ENCODE measurements around the gene S100A14. TPM values are rescaled to one million over a fixed set of nuclear protein-coding genes. Genes with fewer than 3 reads are reported as not detected.

The S100A14 gene
- total and polyA plus RNA-seq, 2 experiments from 2014 or later, result 0.31 to 2.1 TPM

- H3K79me2 ChIP-seq (ENCODE audit: insufficient read depth), result no peaks in the 10 kb centered on the region
- peak; percentile 80 for DNase-seq
- WGBS, 2 experiments (ENCODE audit: low coverage in 1 of 2, low lambda C conversion rate in 2 of 2, missing lambda C conversion rate in 2 of 2), result 64 to 67% methylated on average over 3 of the region's 3 CpGs
- peak overlapping the region; percentile 42 for H3K27ac ChIP-seq
- peak overlapping the region; percentile 63 for H2AFZ ChIP-seq
- H3K9me3 ChIP-seq (ENCODE audit: low read depth), result no peaks in the 10 kb centered on the region
- no peaks in the 10 kb centered on the region for H4K20me1 ChIP-seq (ENCODE audit: insufficient read depth)
- no peak for TF ChIP-seq EZH2 (IDR thresholded peaks at IDR 0.05; ENCODE audit: insufficient read depth, poor library complexity, severe bottlenecking)
- no peak for TF ChIP-seq EZH2phosphoT487 (IDR thresholded peaks at IDR 0.05; ENCODE audit: insufficient read depth, low read depth)
- H3F3A ChIP-seq (ENCODE audit: insufficient read depth), result peaks cover 14% of the 10 kb centered on the region
- H3K9ac ChIP-seq, result no peak overlapping the region
- H3K27me3 ChIP-seq (replicated peaks; ENCODE audit: insufficient read depth), result no peaks in the 10 kb centered on the region
- H3K36me3 ChIP-seq (ENCODE audit: low read depth), result no peaks in the 10 kb centered on the region
- in situ Hi-C loops (cut with MboI), result no loop called here
- peak overlapping the region; percentile 28 for H3K4me2 ChIP-seq (ENCODE audit: unreplicated experiment)
- no peaks in the 10 kb centered on the region for H3K9me2 ChIP-seq (ENCODE audit: insufficient read depth)
- peaks cover 11% of the 10 kb centered on the region for H3K4me1 ChIP-seq (ENCODE audit: insufficient read depth)
- H3K4me3 ChIP-seq, result no peak overlapping the region
These were observed 36.8 kb upstream of the S100A14 start for GRCh38 chr1:153652805-153653500.

DNA sequence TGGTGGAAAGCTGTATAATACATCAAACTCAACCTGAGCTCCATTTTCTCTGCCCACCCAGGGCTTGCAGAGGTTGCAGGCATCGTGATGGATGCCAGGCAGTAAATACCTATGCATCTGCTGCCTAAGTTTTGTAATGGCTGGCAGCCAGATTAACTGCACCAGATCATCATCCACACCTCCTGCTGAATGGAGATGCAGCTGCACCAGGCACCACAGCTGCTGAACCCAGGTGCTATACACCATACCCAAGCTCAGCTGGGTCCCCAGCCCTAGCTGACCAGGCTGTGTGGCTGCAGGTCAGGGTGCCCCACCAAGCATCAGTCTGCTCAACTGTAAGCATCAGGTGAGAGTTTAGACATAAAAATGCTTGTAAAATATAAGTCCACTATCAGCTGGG lies 35.6 kb upstream of the S100A14 start:
- H4K20me1 ChIP-seq (ENCODE audit: insufficient read depth), result no peaks in the 10 kb centered on the region
- H3K27me3 ChIP-seq (replicated peaks; ENCODE audit: insufficient read depth), result no peaks in the 10 kb centered on the region
- no peak overlapping the region for H3K4me2 ChIP-seq (ENCODE audit: unreplicated experiment)
- no peaks in the 10 kb centered on the region for H3K36me3 ChIP-seq (ENCODE audit: low read depth)
- 18 to 19% methylated on average over 1 of the region's 1 CpG for WGBS, 2 experiments (ENCODE audit: low coverage in 1 of 2, low lambda C conversion rate in 2 of 2, missing lambda C conversion rate in 2 of 2)
- no peaks in the 10 kb centered on the region for H3K9me3 ChIP-seq (ENCODE audit: low read depth)
- no peak overlapping the region for H2AFZ ChIP-seq
- H3K4me1 ChIP-seq (ENCODE audit: insufficient read depth), result peaks cover 11% of the 10 kb centered on the region
- no peaks in the 10 kb centered on the region for H3K79me2 ChIP-seq (ENCODE audit: insufficient read depth)
- H3K27ac ChIP-seq, result no peak overlapping the region
- no peak overlapping the region for H3K4me3 ChIP-seq
- no peak overlapping the region for H3K9ac ChIP-seq
- H3F3A ChIP-seq (ENCODE audit: insufficient read depth), result peaks cover 14% of the 10 kb centered on the region
- H3K9me2 ChIP-seq (ENCODE audit: insufficient read depth), result no peaks in the 10 kb centered on the region
- TF ChIP-seq EZH2 (IDR thresholded peaks at IDR 0.05; ENCODE audit: insufficient read depth, poor library complexity, severe bottlenecking) (no peak), EZH2phosphoT487 (IDR thresholded peaks at IDR 0.05; ENCODE audit: insufficient read depth, low read depth) (no peak)
- DNase-seq, result no peak
- in situ Hi-C loops (cut with MboI), result no loop called here

GRCh38 chr1:153649863-153650235 lies 33.7 kb upstream of the S100A14 start:
- no peak overlapping the region for H3K9ac ChIP-seq
- no peak overlapping the region for H3K27ac ChIP-seq
- H4K20me1 ChIP-seq (ENCODE audit: insufficient read depth), result no peaks in the 10 kb centered on the region
- H3F3A ChIP-seq (ENCODE audit: insufficient read depth), result peaks cover 28% of the 10 kb centered on the region
- in situ Hi-C loops (cut with MboI), result no loop called here
- H3K36me3 ChIP-seq (ENCODE audit: low read depth), result peaks cover 14% of the 10 kb centered on the region
- no peak overlapping the region for H3K4me3 ChIP-seq
- no peaks in the 10 kb centered on the region for H3K27me3 ChIP-seq (replicated peaks; ENCODE audit: insufficient read depth)
- no peaks in the 10 kb centered on the region for H3K9me2 ChIP-seq (ENCODE audit: insufficient read depth)
- DNase-seq, result no peak
- no peaks in the 10 kb centered on the region for H3K79me2 ChIP-seq (ENCODE audit: insufficient read depth)
- H2AFZ ChIP-seq, result no peak overlapping the region
- H3K4me1 ChIP-seq (ENCODE audit: insufficient read depth), result peaks cover 11% of the 10 kb centered on the region
- H3K9me3 ChIP-seq (ENCODE audit: low read depth), result no peaks in the 10 kb centered on the region
- TF ChIP-seq EZH2 (IDR thresholded peaks at IDR 0.05; ENCODE audit: insufficient read depth, poor library complexity, severe bottlenecking) (no peak), EZH2phosphoT487 (IDR thresholded peaks at IDR 0.05; ENCODE audit: insufficient read depth, low read depth) (no peak)
- no peak overlapping the region for H3K4me2 ChIP-seq (ENCODE audit: unreplicated experiment)
- 96 to 100% methylated on average over 2 of the region's 2 CpGs for WGBS, 2 experiments (ENCODE audit: low coverage in 1 of 2, low lambda C conversion rate in 2 of 2, missing lambda C conversion rate in 2 of 2)

DNA sequence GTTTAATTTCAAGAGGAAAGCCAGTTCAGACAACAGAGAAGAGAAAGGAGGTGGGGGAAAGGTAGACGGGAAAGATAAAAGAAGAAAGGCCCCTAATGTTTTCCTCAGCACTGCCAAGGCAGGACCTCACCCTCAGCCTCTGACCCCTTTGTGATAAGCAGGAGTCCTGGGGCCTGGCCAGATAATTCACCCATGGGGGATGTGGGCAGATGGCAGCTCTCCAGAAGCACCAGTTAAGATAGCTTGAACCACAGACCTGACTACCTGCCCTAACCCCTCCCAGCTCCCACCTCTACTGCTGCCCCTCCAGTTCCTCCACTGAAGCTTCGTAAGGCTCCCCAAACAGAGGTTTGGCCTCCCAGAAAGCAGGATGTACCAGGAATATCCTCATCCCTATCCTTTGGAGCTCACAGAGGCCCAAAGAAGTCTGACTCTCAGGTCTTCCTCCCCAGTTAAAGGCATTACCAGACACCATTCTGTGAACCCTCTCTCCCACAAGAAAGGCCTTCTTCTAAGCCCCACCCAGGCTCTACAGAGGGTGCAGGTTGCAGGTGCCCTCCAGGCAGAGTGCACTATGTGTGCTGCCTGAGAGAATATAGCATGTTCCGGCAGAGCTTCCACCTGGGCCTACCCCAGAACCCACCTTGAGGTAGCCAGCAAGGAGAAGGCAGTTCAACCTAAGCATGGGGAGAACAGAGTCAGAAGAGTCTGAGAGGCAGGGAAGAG lies 33.2 kb upstream of the S100A14 start:
- no peak for DNase-seq
- H3K9me3 ChIP-seq (ENCODE audit: low read depth), result no peaks in the 10 kb centered on the region
- in situ Hi-C loops (cut with MboI), result no loop called here
- peaks cover 19% of the 10 kb centered on the region for H3K36me3 ChIP-seq (ENCODE audit: low read depth)
- peaks cover 11% of the 10 kb centered on the region for H3K4me1 ChIP-seq (ENCODE audit: insufficient read depth)
- no peaks in the 10 kb centered on the region for H3K27me3 ChIP-seq (replicated peaks; ENCODE audit: insufficient read depth)
- 19 to 29% methylated on average over 3 of the region's 3 CpGs for WGBS, 2 experiments (ENCODE audit: low coverage in 1 of 2, low lambda C conversion rate in 2 of 2, missing lambda C conversion rate in 2 of 2)
- no peaks in the 10 kb centered on the region for H3K9me2 ChIP-seq (ENCODE audit: insufficient read depth)
- no peak overlapping the region for H3K9ac ChIP-seq
- no peaks in the 10 kb centered on the region for H4K20me1 ChIP-seq (ENCODE audit: insufficient read depth)
- H3K79me2 ChIP-seq (ENCODE audit: insufficient read depth), result peaks cover 2% of the 10 kb centered on the region; the same call in 1 of the 2 replicates
- H3F3A ChIP-seq (ENCODE audit: insufficient read depth), result peaks cover 31% of the 10 kb centered on the region
- H2AFZ ChIP-seq, result no peak overlapping the region
- H3K4me3 ChIP-seq, result no peak overlapping the region
- H3K4me2 ChIP-seq (ENCODE audit: unreplicated experiment), result no peak overlapping the region
- TF ChIP-seq EZH2phosphoT487 (IDR thresholded peaks at IDR 0.05; ENCODE audit: insufficient read depth, low read depth) (no peak), EZH2 (IDR thresholded peaks at IDR 0.05; ENCODE audit: insufficient read depth, poor library complexity, severe bottlenecking) (no peak)
- H3K27ac ChIP-seq, result no peak overlapping the region

Measured in GM23248 (cell line).